HepG2 (cell line): ENCODE data around the gene SGCG. TPM values are rescaled to one million over a fixed set of nuclear protein-coding genes. Genes with fewer than 3 reads are reported as not detected.

Source experiments
- ATAC-seq: fragments of 200-7000 bp; cut with Tn5 transposase; 3 replicates; pipeline ENCODE4 v1.9.1; 2020; ENCODE audit warnings: mild to moderate bottlenecking, moderate library complexity
- BruUV-seq: library from RNA; stranded (reverse); fragments of 400-500 nt; replicated peaks from 2 replicates; lab custom pipeline; 2021; lab: Mats Ljungman, UMichigan
- CTCF ChIA-PET: fragments of 300-600 bp; formaldehyde crosslinking; extraction: SDS; loops from one replicate; lab custom pipeline; 2021; ENCODE audit warnings: low total read pairs, inconsistent platforms, low intra/inter-chr PET ratio; lab: Yijun Ruan, JAX
- POLR2A ChIA-PET: fragments of 350-600 bp; sonication (Branson Sonifier 250); formaldehyde crosslinking; loops from one replicate; lab custom pipeline; 2020; ENCODE audit warnings: antibody characterized with exemption, inconsistent platforms; lab: Yijun Ruan, JAX
- DNase-seq: peaks from one replicate; pipeline ENCODE4 v3.0.0-alpha.2; 2015; ENCODE audit warnings: low spot score
- FAIRE-seq: peaks from 3 replicates; lab custom pipeline; 2011; peaks lifted over from hg19 to GRCh38; lab: Jason Lieb, UNC
- H2AFZ ChIP-seq: one replicate; pipeline ENCODE4 v1.6.1; 2011; ENCODE audit warnings: low read length, inconsistent platforms
- H3K27ac ChIP-seq: fragments of 300-600 bp; 3 replicates; pipeline ENCODE4 v1.8.0; 2011; ENCODE audit warnings: mixed run types, mild to moderate bottlenecking, mixed read lengths, low read length, inconsistent platforms; ENCODE audit not compliant: insufficient read depth; ENCODE audit errors: extremely low read length
- H3K27me3 ChIP-seq, 2 experiments: fragments of 200-600 bp in 1 of 2; 2 replicates in 1 of 2; 3 replicates in 1 of 2; pipeline versions ENCODE4 v1.6.0 to v1.8.0; 2011; ENCODE audit warnings: low read length in 2 of 2, mild to moderate bottlenecking in 2 of 2, moderate library complexity in 2 of 2, inconsistent platforms in 1 of 2; ENCODE audit not compliant: insufficient read depth in 2 of 2, control insufficient read depth in 1 of 2
- H3K36me3 ChIP-seq, 2 experiments: fragments of 200-600 bp in 1 of 2; replicated peaks in 1 of 2; 2 replicates in 1 of 2; 3 replicates in 1 of 2; pipeline versions ENCODE4 v1.5.1 to v1.8.0; 2011; ENCODE audit warnings: low read length in 2 of 2, inconsistent platforms in 1 of 2; ENCODE audit not compliant: insufficient read depth in 2 of 2, control insufficient read depth in 1 of 2
- H3K4me1 ChIP-seq: 2 replicates; pipeline ENCODE4 v1.5.1; 2012; ENCODE audit warnings: low read length, inconsistent platforms; ENCODE audit not compliant: insufficient read depth
- H3K4me2 ChIP-seq: 2 replicates; pipeline ENCODE4 v1.6.0; 2011; ENCODE audit warnings: low read depth, low read length, inconsistent platforms
- H3K4me3 ChIP-seq, 3 experiments: fragments of 200-600 bp in 1 of 3; sonication (generic), shearing (Covaris generic) in 1 of 3; replicated peaks in 1 of 3; 2 replicates each; pipeline ENCODE4 v1.5.1; 2011 to 2016; ENCODE audit warnings: low read length in 3 of 3, inconsistent platforms in 2 of 3, low read depth in 2 of 3, mild to moderate bottlenecking in 2 of 3, control low read depth in 1 of 3, mixed read lengths in 1 of 3; ENCODE audit not compliant: insufficient read depth in 1 of 3
- H3K79me2 ChIP-seq: one replicate; pipeline ENCODE4 v1.6.1; 2011; ENCODE audit warnings: low read length, inconsistent platforms; ENCODE audit not compliant: insufficient read depth
- H3K9ac ChIP-seq: 2 replicates; pipeline ENCODE4 v1.6.0; 2011; ENCODE audit warnings: mild to moderate bottlenecking, low read depth, low read length, inconsistent platforms; ENCODE audit not compliant: insufficient read depth
- H3K9me3 ChIP-seq: 2 replicates; pipeline ENCODE4 v1.5.1; 2012; ENCODE audit warnings: mild to moderate bottlenecking, low read length
- H4K20me1 ChIP-seq: 2 replicates; pipeline ENCODE4 v1.6.0; 2011; ENCODE audit warnings: inconsistent platforms, mild to moderate bottlenecking, low read length, moderate library complexity; ENCODE audit not compliant: insufficient read depth
- DDIT3 ChIP-seq: sonication (generic); formaldehyde crosslinking; IDR thresholded peaks from 2 replicates; pipeline ENCODE4 v1.4.0; 2020; ENCODE audit warnings: mild to moderate bottlenecking, missing genetic modification reagents
- PAWR ChIP-seq: sonication (generic); formaldehyde crosslinking; IDR thresholded peaks from 2 replicates; pipeline ENCODE4 v1.4.0; 2020; ENCODE audit warnings: missing genetic modification reagents, mild to moderate bottlenecking, borderline replicate concordance
- THAP7 ChIP-seq: sonication (generic); formaldehyde crosslinking; IDR thresholded peaks from 2 replicates; pipeline ENCODE4 v1.8.1; 2023; ENCODE audit warnings: mild to moderate bottlenecking, missing genetic modification reagents
- ZFP37 ChIP-seq: sonication (generic); formaldehyde crosslinking; IDR thresholded peaks from 2 replicates; pipeline ENCODE4 v1.4.0; 2020; ENCODE audit warnings: missing genetic modification reagents, borderline replicate concordance
- ZNF331 ChIP-seq: sonication (generic); formaldehyde crosslinking; IDR thresholded peaks from 2 replicates; pipeline ENCODE4 v1.4.0; 2020; ENCODE audit warnings: missing genetic modification reagents
- ZNF333 ChIP-seq: sonication (generic); formaldehyde crosslinking; IDR thresholded peaks from 2 replicates; pipeline ENCODE4 v1.4.0; 2020; ENCODE audit warnings: mild to moderate bottlenecking, missing genetic modification reagents, borderline replicate concordance
- ZNF33A ChIP-seq: sonication (generic); formaldehyde crosslinking; IDR thresholded peaks from 2 replicates; pipeline ENCODE4 v1.5.1; 2020; ENCODE audit warnings: missing genetic modification reagents, mild to moderate bottlenecking, moderate library complexity, borderline replicate concordance
- ZNF652 ChIP-seq: IDR thresholded peaks from 2 replicates; pipeline ENCODE4 v1.6.1; 2016; ENCODE audit warnings: low read depth, borderline replicate concordance
- ZNF777 ChIP-seq: sonication (generic); formaldehyde crosslinking; IDR thresholded peaks from 2 replicates; pipeline ENCODE4 v1.4.0; 2020; ENCODE audit warnings: missing genetic modification reagents
- ZNF841 ChIP-seq: sonication (generic); formaldehyde crosslinking; IDR thresholded peaks from 2 replicates; pipeline ENCODE4 v1.8.1; 2023; ENCODE audit warnings: missing genetic modification reagents, borderline replicate concordance
- WGBS: methylation state at CpG from one replicate; pipeline ENCODE4 v1.1.6; 2017; ENCODE audit warnings: low lambda C conversion rate; 5-methylcytosine and 5-hydroxymethylcytosine counted together
- in situ Hi-C: cut with HindIII; loops from 2 replicates; pipeline ENCODE4 v1.10.0; 2017; ENCODE audit warnings: low pct_unique_long_range_greater_than_20kb; ENCODE audit not compliant: extremely low pct_ligation_motif_present
- intact Hi-C: fragments of 100-400 bp; cut with micrococcal nuclease; formaldehyde crosslinking; loops from one replicate; pipeline ENCODE4 v1.10.0; 2022; ENCODE audit not compliant: unreplicated experiment
- polyA plus RNA-seq, 8 experiments: library from polyadenylated mRNA; depleted of rRNA in 3 of 8; stranded (reverse) in 7 of 8; unstranded in 1 of 8; fragments of >200 nt; fragmentation: Illumina TruSeq in 4 of 8; extraction: Trizol in 4 of 8; gene quantifications; 2 replicates each; pipeline versions ENCODE4 v1.2.1 to v1.2.3, GENCODE V29; 2011 to 2016; ENCODE audit warnings: low read depth in 4 of 8, missing spikeins in 1 of 8, mixed read lengths in 1 of 8; ENCODE audit not compliant: insufficient read depth in 1 of 8
- total RNA-seq, 5 experiments: library from RNA; depleted of rRNA; stranded (reverse); fragments of >200 nt; fragmentation: Illumina TruSeq; extraction: Trizol; gene quantifications; 2 replicates each; pipeline ENCODE4 v1.2.3, GENCODE V29; 2016; ENCODE audit warnings: low read depth in 1 of 5
- TF ChIP-seq, protein P1 (sequence below): sonication (generic); formaldehyde crosslinking; IDR thresholded peaks from 2 replicates; pipeline ENCODE4 v1.5.0; 2020; ENCODE audit warnings: missing genetic modification reagents

Gene SGCG
- total and polyA plus RNA-seq, 2 of the 13 experiments (the other 11 are each of a cell fraction or from before 2014, with no cell fraction given) = not detected

GRCh38 chr13:23134542-23134941 lies 46.2 kb upstream of the SGCG start:
- FAIRE-seq = no peak
- no peak overlapping the region for H2AFZ ChIP-seq
- ChIA-PET CTCF (no interaction called here), POLR2A (no interaction called here)
- H3K9ac ChIP-seq = no peak overlapping the region
- no peak for DNase-seq
- no peaks in the 10 kb centered on the region for H3K9me3 ChIP-seq
- H3K4me1 ChIP-seq = no peaks in the 10 kb centered on the region
- in situ Hi-C loops = no loop called here
- no peaks in the 10 kb centered on the region for H3K79me2 ChIP-seq
- no peaks in the 10 kb centered on the region for H3K36me3 ChIP-seq
- TF ChIP-seq ZNF331 (CRISPR knock-in tag) (no peak), ZFP37 (CRISPR knock-in tag) (no peak), THAP7 (CRISPR knock-in tag) (no peak), ZNF841 (CRISPR knock-in tag) (no peak)
- TF ChIP-seq, protein P1, sequence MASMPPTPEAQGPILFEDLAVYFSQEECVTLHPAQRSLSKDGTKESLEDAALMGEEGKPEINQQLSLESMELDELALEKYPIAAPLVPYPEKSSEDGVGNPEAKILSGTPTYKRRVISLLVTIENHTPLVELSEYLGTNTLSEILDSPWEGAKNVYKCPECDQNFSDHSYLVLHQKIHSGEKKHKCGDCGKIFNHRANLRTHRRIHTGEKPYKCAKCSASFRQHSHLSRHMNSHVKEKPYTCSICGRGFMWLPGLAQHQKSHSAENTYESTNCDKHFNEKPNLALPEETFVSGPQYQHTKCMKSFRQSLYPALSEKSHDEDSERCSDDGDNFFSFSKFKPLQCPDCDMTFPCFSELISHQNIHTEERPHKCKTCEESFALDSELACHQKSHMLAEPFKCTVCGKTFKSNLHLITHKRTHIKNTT (CRISPR knock-in tag) = no peak
- no peaks in the 10 kb centered on the region for H4K20me1 ChIP-seq
- no peak overlapping the region for H3K4me3 ChIP-seq
- no peak overlapping the region for H3K4me2 ChIP-seq
- H3K27ac ChIP-seq = no peak overlapping the region
- no peaks in the 10 kb centered on the region for H3K27me3 ChIP-seq
- 17% methylated on average over 1 of the region's 5 CpGs for WGBS
- BruUV-seq = no TSS peak
- intact Hi-C loops = no loop called here
- ATAC-seq = no peak

DNA sequence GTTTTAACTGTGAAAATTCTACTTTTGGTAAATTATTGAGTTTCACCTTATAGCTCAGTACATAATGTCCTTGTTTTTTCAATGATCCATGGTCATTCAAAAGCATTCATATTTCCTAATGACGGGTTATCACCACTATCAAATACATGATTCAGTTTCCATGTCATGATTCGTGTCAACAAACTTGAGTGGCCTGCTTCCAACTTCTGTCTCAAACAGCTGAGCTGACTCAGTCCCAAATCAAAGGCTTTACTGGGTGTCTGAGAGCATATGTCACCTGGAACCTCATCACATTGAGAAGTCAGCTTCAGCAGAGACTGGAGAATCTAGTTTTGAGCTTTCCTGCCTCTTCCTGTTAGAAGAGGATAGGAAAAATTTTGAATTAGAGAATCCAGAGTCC lies 40.3 kb upstream of the SGCG start:
- no peak for FAIRE-seq
- POLR2A ChIA-PET = no interaction called here

More for the DNA sequence above, 40.3 kb upstream of the SGCG start:
- intact Hi-C loops = no loop called here
- Histone ChIP-seq H3K4me3 (no peak overlapping the region), H3K9ac (no peak overlapping the region), H3K9me3 (no peaks in the 10 kb centered on the region), H4K20me1 (no peaks in the 10 kb centered on the region), H3K4me1 (no peaks in the 10 kb centered on the region), H3K27me3 (no peaks in the 10 kb centered on the region), H3K4me2 (no peak overlapping the region), H3K27ac (no peak overlapping the region), H3K79me2 (no peaks in the 10 kb centered on the region), H2AFZ (no peak overlapping the region)
- in situ Hi-C loops = no loop called here
- CTCF ChIA-PET = no interaction called here
- ATAC-seq = no peak
- no peak for DNase-seq
- WGBS = 0% methylated on average over 2 of the region's 2 CpGs
- no TSS peak for BruUV-seq
- TF ChIP-seq ZNF777 (CRISPR knock-in tag) = no peak
- TF ChIP-seq PAWR (CRISPR knock-in tag) = no peak
- TF ChIP-seq ZNF841 (CRISPR knock-in tag) = no peak
- TF ChIP-seq ZNF33A (CRISPR knock-in tag) = no peak
- TF ChIP-seq ZNF652 (CRISPR knock-in tag) = no peak
- TF ChIP-seq ZNF333 = no peak
- TF ChIP-seq DDIT3 (CRISPR knock-in tag) = no peak
- TF ChIP-seq, all 625 proteins: peak for 0
- H3K36me3 ChIP-seq = no peaks in the 10 kb centered on the region
